GM12892 (cell line): ENCODE data around the gene VSIG10L.

ENCODE experiments used
- POLR2A ChIP-seq: IDR thresholded peaks from 2 replicates; pipeline ENCODE4 v1.6.1; 2011; ENCODE audit warnings: low read depth, low read length, control low read depth
- POLR2AphosphoS5 ChIP-seq: IDR thresholded peaks from 2 replicates; pipeline ENCODE4 v1.6.1; 2011; ENCODE audit warnings: low read depth, low read length, control low read depth
- TAF1 ChIP-seq: IDR thresholded peaks from 2 replicates; pipeline ENCODE4 v1.6.1; 2011; ENCODE audit warnings: low read depth, mild to moderate bottlenecking, control low read depth, low read length, borderline replicate concordance

DNA sequence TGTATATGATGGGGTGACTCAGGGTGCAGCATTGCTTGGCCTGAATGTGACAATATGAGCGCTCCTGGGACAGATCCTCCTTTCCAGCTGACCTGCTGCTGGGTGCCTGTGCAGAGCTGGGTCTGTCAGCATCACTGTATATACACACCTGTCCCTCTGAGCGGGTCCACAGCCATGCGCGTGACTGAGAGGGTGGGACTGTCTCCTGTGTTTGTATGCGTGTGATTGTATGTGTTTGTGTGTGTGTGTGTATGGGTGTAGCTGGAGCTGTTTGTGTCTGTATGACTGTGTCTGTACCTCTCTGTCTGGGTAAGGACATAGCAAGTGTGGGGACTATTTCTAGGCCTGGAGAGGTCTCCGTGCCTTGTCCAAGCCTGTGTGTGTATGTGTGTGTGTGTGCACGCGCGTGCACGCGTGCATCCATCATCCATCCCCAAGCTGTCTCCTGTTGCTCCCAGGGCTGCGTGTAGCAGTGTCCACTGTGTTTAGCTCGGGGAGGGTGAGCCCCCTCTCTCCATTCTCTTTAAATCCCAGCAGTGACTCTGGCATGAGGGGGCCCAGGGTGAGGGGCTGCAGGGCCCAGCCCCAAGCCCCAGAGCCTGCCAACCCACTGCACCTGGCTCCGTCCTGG is 22.2 kb downstream of the VSIG10L start:
- TF ChIP-seq POLR2AphosphoS5: no peak
- no peak for TF ChIP-seq POLR2A
- no peak for TF ChIP-seq TAF1
